ENCODE results near the gene OR4D6. TPM values are rescaled to one million over a fixed set of nuclear protein-coding genes. Genes with fewer than 3 reads are reported as not detected.

The OR4D6 gene
- total RNA-seq, 2 experiments from 2014 or later: not detected

DNA sequence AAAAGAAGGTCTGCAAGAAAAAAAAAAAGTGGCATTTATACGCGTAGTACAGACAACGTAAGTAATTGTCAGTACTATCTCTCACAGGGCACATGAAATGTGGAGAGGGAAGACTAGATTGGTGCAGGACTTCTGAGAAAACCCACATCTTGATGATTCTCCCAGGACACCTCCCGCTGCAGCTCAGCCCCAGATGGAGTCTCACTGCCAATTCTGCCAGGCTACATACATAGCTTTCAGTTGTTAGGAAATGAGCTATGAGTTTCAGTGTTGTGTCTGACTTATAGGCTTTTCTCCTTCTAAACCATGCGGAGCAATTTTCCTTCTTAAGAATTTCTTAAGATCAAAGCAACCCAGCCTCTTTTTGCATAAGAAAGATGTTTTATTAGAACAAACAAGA is 40.1 kb upstream of the OR4D6 start:
- TF ChIP-seq, protein P1, sequence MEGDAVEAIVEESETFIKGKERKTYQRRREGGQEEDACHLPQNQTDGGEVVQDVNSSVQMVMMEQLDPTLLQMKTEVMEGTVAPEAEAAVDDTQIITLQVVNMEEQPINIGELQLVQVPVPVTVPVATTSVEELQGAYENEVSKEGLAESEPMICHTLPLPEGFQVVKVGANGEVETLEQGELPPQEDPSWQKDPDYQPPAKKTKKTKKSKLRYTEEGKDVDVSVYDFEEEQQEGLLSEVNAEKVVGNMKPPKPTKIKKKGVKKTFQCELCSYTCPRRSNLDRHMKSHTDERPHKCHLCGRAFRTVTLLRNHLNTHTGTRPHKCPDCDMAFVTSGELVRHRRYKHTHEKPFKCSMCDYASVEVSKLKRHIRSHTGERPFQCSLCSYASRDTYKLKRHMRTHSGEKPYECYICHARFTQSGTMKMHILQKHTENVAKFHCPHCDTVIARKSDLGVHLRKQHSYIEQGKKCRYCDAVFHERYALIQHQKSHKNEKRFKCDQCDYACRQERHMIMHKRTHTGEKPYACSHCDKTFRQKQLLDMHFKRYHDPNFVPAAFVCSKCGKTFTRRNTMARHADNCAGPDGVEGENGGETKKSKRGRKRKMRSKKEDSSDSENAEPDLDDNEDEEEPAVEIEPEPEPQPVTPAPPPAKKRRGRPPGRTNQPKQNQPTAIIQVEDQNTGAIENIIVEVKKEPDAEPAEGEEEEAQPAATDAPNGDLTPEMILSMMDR (IDR thresholded peaks at IDR 0.05): no peak
- Histone ChIP-seq H3K4me3 (ENCODE audit: low read length) (no peak overlapping the region), H3K27me3 (ENCODE audit: control insufficient read depth in 1 of 2, insufficient read depth in 2 of 2, low read length in 2 of 2) (peaks cover 5 to 18% of the 10 kb centered on the region in 2 experiments), H3K4me1 (ENCODE audit: insufficient read depth, low read length) (no peaks in the 10 kb centered on the region), H3K36me3 (ENCODE audit: insufficient read depth, low read length) (no peaks in the 10 kb centered on the region), H3K9me3 (ENCODE audit: control insufficient read depth in 1 of 2, insufficient read depth in 1 of 2, low read length in 2 of 2) (no peaks in the 10 kb centered on the region), H3K27ac (ENCODE audit: low read depth in 1 of 2, low read length in 2 of 2) (no peak overlapping the region)
- intact Hi-C loops (cut with DNase I, micrococcal nuclease): no loop called here
- Mint-ChIP-seq H3K4me1 (ENCODE audit: low read depth) (peaks cover 10% of the 10 kb centered on the region), H3K9me3 (no peaks in the 10 kb centered on the region), H3K27ac (no peak overlapping the region), H3K4me3 (no peak overlapping the region), H3K36me3 (ENCODE audit: low read depth) (no peaks in the 10 kb centered on the region), H3K27me3 (peaks cover 32% of the 10 kb centered on the region)
- no peak for DNase-seq
- no peak for ATAC-seq (ENCODE audit: poor library complexity)
- POLR2A ChIA-PET: no interaction called here
- CTCF ChIA-PET: no interaction called here

DNA sequence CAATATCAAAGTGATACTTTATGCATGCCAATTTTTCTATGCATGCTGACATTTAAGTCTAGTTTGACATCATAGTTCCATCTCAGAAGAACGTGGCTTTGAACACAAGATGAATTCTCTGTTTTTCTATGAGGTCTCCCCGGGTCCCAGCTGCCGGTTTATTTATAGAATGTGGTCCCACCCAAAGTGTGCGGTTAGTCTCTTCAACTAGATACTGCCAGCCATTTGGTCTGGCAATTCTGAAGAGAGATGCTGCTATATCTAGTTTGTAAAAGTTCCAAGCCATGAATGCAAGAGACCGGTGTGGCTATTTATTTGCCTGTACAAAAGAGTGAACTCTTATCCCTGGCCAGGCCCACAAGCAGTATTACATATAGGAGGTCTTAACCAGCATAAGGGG is 39.7 kb upstream of the OR4D6 start:
- Mint-ChIP-seq H3K9me3 (no peaks in the 10 kb centered on the region), H3K27me3 (peaks cover 32% of the 10 kb centered on the region), H3K36me3 (ENCODE audit: low read depth) (no peaks in the 10 kb centered on the region), H3K4me3 (no peak overlapping the region), H3K4me1 (ENCODE audit: low read depth) (peaks cover 10% of the 10 kb centered on the region), H3K27ac (no peak overlapping the region)
- H3K4me3 ChIP-seq (ENCODE audit: low read length): no peak overlapping the region
- intact Hi-C loops (cut with DNase I, micrococcal nuclease): no loop called here
- peaks cover 5 to 18% of the 10 kb centered on the region in 2 experiments for H3K27me3 ChIP-seq (ENCODE audit: control insufficient read depth in 1 of 2, insufficient read depth in 2 of 2, low read length in 2 of 2)
- TF ChIP-seq, protein P1 (IDR thresholded peaks at IDR 0.05): no peak
- POLR2A ChIA-PET: no interaction called here
- DNase-seq: no peak
- no peak overlapping the region for H3K27ac ChIP-seq (ENCODE audit: low read depth in 1 of 2, low read length in 2 of 2)
- H3K36me3 ChIP-seq (ENCODE audit: insufficient read depth, low read length): no peaks in the 10 kb centered on the region
- CTCF ChIA-PET: no interaction called here
- H3K4me1 ChIP-seq (ENCODE audit: insufficient read depth, low read length): no peaks in the 10 kb centered on the region
- no peaks in the 10 kb centered on the region for H3K9me3 ChIP-seq (ENCODE audit: control insufficient read depth in 1 of 2, insufficient read depth in 1 of 2, low read length in 2 of 2)
- ATAC-seq (ENCODE audit: poor library complexity): no peak

DNA sequence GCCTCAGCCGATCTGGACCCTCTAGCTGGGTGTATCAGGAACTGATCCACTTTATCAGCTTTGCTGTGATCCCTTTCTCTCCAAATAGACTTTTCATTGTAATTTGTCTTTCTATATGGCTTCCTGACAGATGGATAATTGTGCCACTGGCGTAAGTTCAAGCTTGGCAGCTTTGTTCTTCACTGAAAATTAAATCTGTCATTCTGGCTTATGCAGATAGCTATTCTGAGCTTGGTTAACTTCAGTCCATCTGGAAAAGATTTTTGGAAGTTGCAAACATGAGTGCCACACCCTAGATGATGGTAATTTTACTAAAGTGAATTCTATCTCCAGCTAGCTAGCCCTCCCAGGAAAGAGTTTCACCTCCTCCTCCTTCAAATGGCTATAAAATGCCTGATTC is 38.6 kb upstream of the OR4D6 start:
- Histone ChIP-seq H3K9me3 (ENCODE audit: control insufficient read depth in 1 of 2, insufficient read depth in 1 of 2, low read length in 2 of 2) (no peaks in the 10 kb centered on the region), H3K4me3 (ENCODE audit: low read length) (no peak overlapping the region), H3K36me3 (ENCODE audit: insufficient read depth, low read length) (no peaks in the 10 kb centered on the region), H3K27ac (ENCODE audit: low read depth in 1 of 2, low read length in 2 of 2) (no peak overlapping the region), H3K4me1 (ENCODE audit: insufficient read depth, low read length) (no peaks in the 10 kb centered on the region), H3K27me3 (ENCODE audit: control insufficient read depth in 1 of 2, insufficient read depth in 2 of 2, low read length in 2 of 2) (peaks cover 9 to 18% of the 10 kb centered on the region in 2 experiments)
- TF ChIP-seq, protein P1 (IDR thresholded peaks at IDR 0.05): no peak
- H3K4me1 Mint-ChIP-seq (ENCODE audit: low read depth): peaks cover 10% of the 10 kb centered on the region
- ChIA-PET CTCF (interaction anchor here (0.6 kb wide), 1 partner anchor 9 kb away, joined by 3 read pairs; no protein-coding TSS in a partner anchor), POLR2A (no interaction called here)
- ATAC-seq (ENCODE audit: poor library complexity) (no peak), DNase-seq (no peak)
- intact Hi-C loops (cut with DNase I, micrococcal nuclease): no loop called here
- H3K9me3 Mint-ChIP-seq: no peaks in the 10 kb centered on the region
- H3K4me3 Mint-ChIP-seq: no peak overlapping the region
- no peaks in the 10 kb centered on the region for H3K36me3 Mint-ChIP-seq (ENCODE audit: low read depth)
- H3K27me3 Mint-ChIP-seq: peaks cover 26% of the 10 kb centered on the region
- no peak overlapping the region for H3K27ac Mint-ChIP-seq

Data from CD4-positive, alpha-beta T cell (primary cell).